K562 (cell line): Measurements from ENCODE around the gene SNRNP200. TPM values are rescaled to one million over a fixed set of nuclear protein-coding genes. Genes with fewer than 3 reads are reported as not detected.

Experiments
- C11orf30 ChIP-seq: fragments of 450-650 bp; IDR thresholded peaks from 2 replicates; pipeline ENCODE4 v1.6.1; 2016; ENCODE audit warnings: low read depth, mild to moderate bottlenecking
- DIDO1 ChIP-seq: fragments of 450-650 bp; IDR thresholded peaks from 2 replicates; pipeline ENCODE4 v1.6.1; 2016; ENCODE audit warnings: low read depth, missing biosample characterization, missing genetic modification characterization
- DMBX1 ChIP-seq: fragments of 250-450 bp; sonication (Bioruptor Pico); IDR thresholded peaks from 2 replicates; pipeline ENCODE4 v1.8.0; 2022; ENCODE audit warnings: inconsistent platforms, mild to moderate bottlenecking, moderate library complexity, borderline replicate concordance
- ELF1 ChIP-seq: fragments of 200-800 bp; sonication (Bioruptor generic); IDR thresholded peaks from 2 replicates; pipeline ENCODE4 v1.6.1; 2016; ENCODE audit warnings: missing genetic modification characterization, missing compliant biosample characterization
- EP300 ChIP-seq: IDR thresholded peaks from 2 replicates; pipeline ENCODE4 v1.6.1; 2012; ENCODE audit warnings: low read length, improper control_type of control experiment
- HCFC1 ChIP-seq: IDR thresholded peaks from 2 replicates; pipeline ENCODE4 v1.6.1; 2012; ENCODE audit warnings: low read depth, low read length, improper control_type of control experiment
- HNRNPK ChIP-seq: fragments of 200-400 bp; formaldehyde crosslinking; IDR thresholded peaks from one replicate; pipeline ENCODE4 v1.6.1; 2018; ENCODE audit warnings: mild to moderate bottlenecking, low read depth, low read length; ENCODE audit not compliant: poor library complexity, severe bottlenecking
- KAT2B ChIP-seq: IDR thresholded peaks from one replicate; pipeline ENCODE4 v1.6.1; 2012; ENCODE audit warnings: low read depth, mild to moderate bottlenecking, control low read depth, inconsistent platforms, low read length, moderate library complexity
- MBD2 ChIP-seq: sonication (generic); IDR thresholded peaks from 2 replicates; pipeline ENCODE4 v1.6.1; 2016; ENCODE audit warnings: low read depth, borderline replicate concordance
- NFE2 ChIP-seq: IDR thresholded peaks from 2 replicates; pipeline ENCODE4 v1.6.1; 2014; ENCODE audit warnings: antibody characterized with exemption, low read depth
- POLR2G ChIP-seq: fragments of 200-400 bp; formaldehyde crosslinking; IDR thresholded peaks from 2 replicates; pipeline ENCODE4 v1.6.1; 2017; ENCODE audit warnings: low read depth, mild to moderate bottlenecking, antibody characterized with exemption, low read length, moderate library complexity
- PRDM10 ChIP-seq: fragments of 450-650 bp; IDR thresholded peaks from 2 replicates; pipeline ENCODE4 v1.6.1; 2018; ENCODE audit not compliant: partially characterized antibody
- RBFOX2 ChIP-seq: fragments of 200-400 bp; formaldehyde crosslinking; IDR thresholded peaks from 2 replicates; pipeline ENCODE4 v1.6.1; 2017; ENCODE audit warnings: low read depth, mild to moderate bottlenecking, low read length, moderate library complexity
- RBM25 ChIP-seq: fragments of 200-400 bp; formaldehyde crosslinking; IDR thresholded peaks from 2 replicates; pipeline ENCODE4 v1.6.1; 2018; ENCODE audit warnings: low read length, low read depth, moderate library complexity; ENCODE audit not compliant: severe bottlenecking
- STAG1 ChIP-seq: sonication (generic); formaldehyde crosslinking; IDR thresholded peaks from 2 replicates; pipeline ENCODE4 v1.5.0; 2020; ENCODE audit warnings: missing genetic modification reagents, borderline replicate concordance
- VEZF1 ChIP-seq: fragments of 200-800 bp; sonication (Bioruptor generic); IDR thresholded peaks from 2 replicates; pipeline ENCODE4 v1.6.1; 2017; ENCODE audit warnings: missing genetic modification characterization, missing compliant biosample characterization
- ZNF224 ChIP-seq: sonication (generic); formaldehyde crosslinking; IDR thresholded peaks from 2 replicates; pipeline ENCODE4 v1.8.0; 2022; ENCODE audit warnings: mild to moderate bottlenecking, missing genetic modification reagents
- ZNF263 ChIP-seq: sonication (generic); formaldehyde crosslinking; IDR thresholded peaks from 2 replicates; pipeline ENCODE4 v1.8.0; 2022; ENCODE audit warnings: mild to moderate bottlenecking, missing genetic modification reagents, borderline replicate concordance
- ZNF384 ChIP-seq: IDR thresholded peaks from 2 replicates; pipeline ENCODE4 v1.6.1; 2012; ENCODE audit warnings: low read depth, low read length, improper control_type of control experiment
- ZNF431 ChIP-seq: sonication (generic); formaldehyde crosslinking; IDR thresholded peaks from 2 replicates; pipeline ENCODE4 v1.8.0; 2022; ENCODE audit warnings: mild to moderate bottlenecking, missing genetic modification reagents
- ZNF436 ChIP-seq: fragments of 250-450, 450-650 bp; sonication (Bioruptor Pico); formaldehyde crosslinking; IDR thresholded peaks from 2 replicates; pipeline ENCODE4 v1.7.0; 2020; ENCODE audit warnings: mild to moderate bottlenecking
- polyA plus RNA-seq, 8 experiments: library from polyadenylated mRNA; depleted of rRNA in 4 of 8; stranded (reverse) in 5 of 8; unstranded in 3 of 8; fragments of >200 nt; fragmentation: Nextera tagmentation in 2 of 8; fragmentation: Illumina TruSeq in 1 of 8; extraction: Ambion mirVana in 2 of 8; extraction: Trizol in 1 of 8; gene quantifications; 2 replicates each; pipeline versions ENCODE4 v1.2.1 to v1.2.3, GENCODE V29; 2011 to 2014; ENCODE audit warnings: inconsistent platforms in 1 of 8, missing spikeins in 1 of 8
- total RNA-seq, 7 experiments: library from RNA; depleted of rRNA in 6 of 7; stranded (reverse); fragments of >200 nt in 6 of 7; fragmentation: Illumina TruSeq in 2 of 7; extraction: Trizol in 2 of 7; gene quantifications; 2 replicates each; pipeline versions ENCODE4 v1.2.1 to v1.2.3, GENCODE V29; 2011 to 2021; ENCODE audit warnings: low replicate concordance in 1 of 7
- TF ChIP-seq, protein P1 (sequence below): fragments of 450-650 bp; formaldehyde crosslinking; IDR thresholded peaks from 2 replicates; pipeline ENCODE4 v1.4.0; 2020; ENCODE audit warnings: mild to moderate bottlenecking, mixed read lengths

Gene SNRNP200
- total and polyA plus RNA-seq, 9 of the 15 experiments (the other 6 are each of a cell fraction or from before 2014, with no cell fraction given): 76.1 to 231 (median 155) TPM

- peak; percentile 83 for TF ChIP-seq C11orf30
- peak; percentile 25; the same call in 1 of the 2 replicates for TF ChIP-seq HCFC1
- TF ChIP-seq ELF1 (tag): peak; percentile 75
- TF ChIP-seq ZNF263 (CRISPR knock-in tag): no peak
- TF ChIP-seq DMBX1: peak; percentile 63; the same call in 1 of the 2 replicates
- TF ChIP-seq PRDM10: peak; percentile 60
- no peak for TF ChIP-seq STAG1
- no peak for TF ChIP-seq ZNF384
- TF ChIP-seq RBFOX2: 0 out of 2 replicates have a peak, but pooled peaks have one; percentile 15
- peak; percentile 83 for TF ChIP-seq NFE2
- TF ChIP-seq KAT2B: no peak
- TF ChIP-seq VEZF1: peak; percentile 42; the same call in 1 of the 2 replicates
- TF ChIP-seq MBD2: no peak
- TF ChIP-seq, protein P1, sequence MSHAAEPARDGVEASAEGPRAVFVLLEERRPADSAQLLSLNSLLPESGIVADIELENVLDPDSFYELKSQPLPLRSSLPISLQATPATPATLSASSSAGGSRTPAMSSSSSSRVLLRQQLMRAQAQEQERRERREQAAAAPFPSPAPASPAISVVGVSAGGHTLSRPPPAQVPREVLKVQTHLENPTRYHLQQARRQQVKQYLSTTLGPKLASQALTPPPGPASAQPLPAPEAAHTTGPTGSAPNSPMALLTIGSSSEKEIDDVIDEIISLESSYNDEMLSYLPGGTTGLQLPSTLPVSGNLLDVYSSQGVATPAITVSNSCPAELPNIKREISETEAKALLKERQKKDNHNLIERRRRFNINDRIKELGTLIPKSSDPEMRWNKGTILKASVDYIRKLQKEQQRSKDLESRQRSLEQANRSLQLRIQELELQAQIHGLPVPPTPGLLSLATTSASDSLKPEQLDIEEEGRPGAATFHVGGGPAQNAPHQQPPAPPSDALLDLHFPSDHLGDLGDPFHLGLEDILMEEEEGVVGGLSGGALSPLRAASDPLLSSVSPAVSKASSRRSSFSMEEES (CRISPR knock-in tag): no peak
- no peak for TF ChIP-seq ZNF436 (CRISPR knock-in tag)
- peak; percentile 24; the same call in 1 of the 2 replicates for TF ChIP-seq EP300
- TF ChIP-seq POLR2G: no peak
- peak; percentile 16 for TF ChIP-seq RBM25
- TF ChIP-seq ZNF431 (CRISPR knock-in tag): no peak
- TF ChIP-seq HNRNPK: no peak
- TF ChIP-seq DIDO1 (tag): no peak
- TF ChIP-seq ZNF224 (CRISPR knock-in tag): no peak
Measured at GRCh38 chr2:96245609-96246390, 59.5 kb downstream of the SNRNP200 start (continued).
